ENCODE data around the gene MON2. TPM values are rescaled to one million over a fixed set of nuclear protein-coding genes. Genes with fewer than 3 reads are reported as not detected.

MON2 gene
- total RNA-seq, 2 donors from 2014 or later, result 99.4 to 129 TPM

- WGBS, 2 donors, result 67 to 73% methylated on average over 4 of the region's 4 CpGs
- H3K4me3 ChIP-seq, result no peak overlapping the region
- no peaks in the 10 kb centered on the region for H3K27me3 ChIP-seq
- intact Hi-C loops (cut with DNase I), result no loop called here
- no peak overlapping the region for H3K27ac ChIP-seq
- H3K9me3 ChIP-seq, result no peaks in the 10 kb centered on the region
- ATAC-seq (no peak), DNase-seq (no peak)
- H3K4me1 ChIP-seq, result no peaks in the 10 kb centered on the region
- no peaks in the 10 kb centered on the region for H3K36me3 ChIP-seq (replicated peaks in 1 of 2; ENCODE audit: insufficient read depth in 1 of 2, low read depth in 2 of 2)
- TF ChIP-seq POLR2A (IDR thresholded peaks at IDR 0.05), result no peak
These were observed 182.9 kb downstream of the MON2 start for GRCh38 chr12:62649412-62650138.

MicroRNA genes within 50 kb of the gene (microRNA counts, 767-probe panel; counts per million panel counts)
- microRNA hsa-let-7i-5p, result 6,317 to 10,179 counts per million in 2 donors

Small RNAs within 50 kb of the gene (microRNA-seq; reads per million reads assigned to microRNA genes)
- gene MIRLET7I (ENCODE audit: borderline number of aligned reads in 2 of 2, borderline replicate concordance in 2 of 2), result 24,029 to 26,291 reads per million in 2 donors

Small RNAs within 50 kb of the gene (small RNA-seq; reads per million reads assigned to genes)
- gene MIRLET7I, result 1,890 reads per million, percentile 99 among the genes with 10 or more reads in this experiment
- gene RNU6-399P, result not detected

Other genes with a start within 250 kb of the MON2 start
- 10 to 100 TPM; 47.5 to 57.4 TPM for gene USP15, start 206.4 kb upstream of the MON2 start, total RNA-seq

Data from body of pancreas (tissue), 4 donors.